Retinal pigment epithelial cell (primary cell): Measurements from ENCODE around the gene NUDT21.

Experiments
- DNase-seq: peaks from one replicate; pipeline ENCODE4 v3.0.0-alpha.2; 2010; ENCODE audit warnings: low read depth
- H3K4me3 ChIP-seq: 2 replicates; pipeline ENCODE4 v1.5.1; 2011; ENCODE audit warnings: mild to moderate bottlenecking, low read length, control low read depth, moderate library complexity
- TF ChIP-seq, protein P1 (sequence below): conservative IDR thresholded peaks from 2 replicates; pipeline ENCODE4 v1.5.1; 2011; ENCODE audit warnings: low read depth, low read length, control low read depth, inconsistent platforms

Gene NUDT21

GRCh38 chr16:56482683-56483236, 31.6 kb upstream of the NUDT21 start:
- no peak for DNase-seq
- H3K4me3 ChIP-seq, result no peak overlapping the region
- TF ChIP-seq, protein P1, sequence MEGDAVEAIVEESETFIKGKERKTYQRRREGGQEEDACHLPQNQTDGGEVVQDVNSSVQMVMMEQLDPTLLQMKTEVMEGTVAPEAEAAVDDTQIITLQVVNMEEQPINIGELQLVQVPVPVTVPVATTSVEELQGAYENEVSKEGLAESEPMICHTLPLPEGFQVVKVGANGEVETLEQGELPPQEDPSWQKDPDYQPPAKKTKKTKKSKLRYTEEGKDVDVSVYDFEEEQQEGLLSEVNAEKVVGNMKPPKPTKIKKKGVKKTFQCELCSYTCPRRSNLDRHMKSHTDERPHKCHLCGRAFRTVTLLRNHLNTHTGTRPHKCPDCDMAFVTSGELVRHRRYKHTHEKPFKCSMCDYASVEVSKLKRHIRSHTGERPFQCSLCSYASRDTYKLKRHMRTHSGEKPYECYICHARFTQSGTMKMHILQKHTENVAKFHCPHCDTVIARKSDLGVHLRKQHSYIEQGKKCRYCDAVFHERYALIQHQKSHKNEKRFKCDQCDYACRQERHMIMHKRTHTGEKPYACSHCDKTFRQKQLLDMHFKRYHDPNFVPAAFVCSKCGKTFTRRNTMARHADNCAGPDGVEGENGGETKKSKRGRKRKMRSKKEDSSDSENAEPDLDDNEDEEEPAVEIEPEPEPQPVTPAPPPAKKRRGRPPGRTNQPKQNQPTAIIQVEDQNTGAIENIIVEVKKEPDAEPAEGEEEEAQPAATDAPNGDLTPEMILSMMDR, result no peak

GRCh38 chr16:56481468-56482122, 30.5 kb upstream of the NUDT21 start:
- no peak overlapping the region for H3K4me3 ChIP-seq
- TF ChIP-seq, protein P1, result no peak
- no peak for DNase-seq

DNA sequence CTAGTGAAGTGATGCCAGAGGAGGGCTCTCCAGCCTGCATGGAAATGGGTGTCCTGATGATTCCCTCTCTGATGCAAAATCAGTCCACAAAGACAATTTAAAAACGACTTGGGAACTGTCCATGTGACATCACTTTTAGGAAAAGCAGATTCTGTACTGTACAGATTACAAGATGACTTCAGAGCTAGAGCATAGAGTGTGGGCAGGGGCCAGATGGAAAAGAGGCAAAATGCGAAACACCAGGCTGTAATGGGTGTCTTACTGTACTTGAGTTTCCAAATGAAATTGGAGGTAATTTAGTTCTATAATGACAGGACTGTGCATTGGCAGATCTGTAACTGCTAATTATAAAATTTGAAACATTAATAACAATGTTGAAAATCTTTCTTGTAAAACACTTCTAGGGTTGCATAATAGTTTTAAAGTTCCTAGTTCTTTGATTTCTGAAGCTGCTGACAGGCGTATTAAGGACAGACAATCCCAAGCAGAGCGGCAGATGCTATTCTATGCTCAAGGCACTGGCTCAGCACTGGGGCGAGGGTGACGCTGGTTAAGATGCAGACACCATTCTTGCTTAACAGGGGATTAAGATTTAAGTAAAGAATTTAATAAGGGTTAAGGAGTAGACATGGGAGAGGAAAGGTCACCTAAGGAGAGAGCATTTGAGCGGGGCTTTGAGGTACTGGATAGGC, 29.8 kb upstream of the NUDT21 start:
- no peak overlapping the region for H3K4me3 ChIP-seq
- TF ChIP-seq, protein P1, result no peak
- DNase-seq, result peak; percentile 27

DNA sequence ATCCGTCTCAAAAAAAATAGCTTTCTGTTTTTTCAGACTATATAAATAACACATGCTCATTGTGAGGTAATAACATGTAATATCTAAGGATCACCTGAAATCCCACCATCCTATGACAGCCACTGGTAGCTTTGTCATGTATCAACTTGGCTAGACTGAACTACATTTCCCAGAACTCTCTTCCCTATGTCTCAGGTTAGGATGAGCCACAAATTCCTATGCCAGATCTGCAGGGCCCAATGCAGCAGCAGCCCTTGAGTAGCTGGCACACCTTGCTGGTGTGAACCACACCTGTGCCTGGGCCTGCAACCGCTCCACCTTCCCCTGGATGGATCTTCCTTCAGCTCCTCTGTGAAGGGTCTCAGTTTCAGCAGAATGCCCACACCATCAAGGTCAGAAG, 28.3 kb upstream of the NUDT21 start:
- DNase-seq, result no peak
- H3K4me3 ChIP-seq, result no peak overlapping the region
- TF ChIP-seq, protein P1, result no peak

- no peak for DNase-seq
- no peak overlapping the region for H3K4me3 ChIP-seq
- TF ChIP-seq, protein P1, result no peak
Observed at GRCh38 chr16:56478281-56479049, 27.3 kb upstream of the NUDT21 start.

- DNase-seq, result peak; percentile 78
- no peak overlapping the region for H3K4me3 ChIP-seq
- TF ChIP-seq, protein P1, result no peak
Observed at GRCh38 chr16:56477096-56477878, 26.2 kb upstream of the NUDT21 start.
